HG03196 (cell line): Measurements from ENCODE around the gene ANKRD6.
A peak's percentile ranks its signal among the peaks of the same experiment; 100 is the strongest.
"Not testable (repeated sequence)": the region's sequence is repeated elsewhere in the genome, so short reads cannot be mapped to it uniquely, and the experiment has no call there.

Source experiments
- ATAC-seq: cut with Tn5 transposase; IDR thresholded peaks from one replicate; pipeline ENCODE4 v1.9.1; 2021; ENCODE audit not compliant: unreplicated experiment

Gene ANKRD6

GRCh38 chr6:89432875-89433251, at the start of gene ANKRD6:
TSS of gene ANKRD6 (plus strand) at chr6:89433152. CDS start at chr6:89566977, 133,825 bp downstream.
- ATAC-seq: peak; percentile 86

GRCh38 chr6:89385156-89385667, 47.7 kb upstream of the ANKRD6 start:
- peak; percentile 52 for ATAC-seq

DNA sequence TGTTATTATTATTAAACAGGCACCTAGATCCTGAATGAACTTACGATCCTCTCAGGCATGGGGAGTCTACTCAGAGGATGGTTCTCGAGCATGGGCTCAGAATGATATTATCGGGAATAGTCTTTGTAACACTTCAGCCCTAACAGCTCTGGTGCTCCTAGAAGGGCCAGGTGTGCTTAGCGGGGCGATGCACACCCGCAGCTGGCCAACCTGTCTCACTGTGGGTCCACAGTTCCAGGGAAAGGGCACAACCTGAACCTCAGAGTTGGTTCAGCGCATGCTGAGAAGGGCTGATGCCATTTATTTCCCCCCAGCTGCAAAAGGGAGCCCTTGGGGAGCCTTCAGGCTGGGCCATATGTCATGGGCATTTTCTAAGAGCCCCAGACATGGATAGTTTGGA, 47.1 kb upstream of the ANKRD6 start:
- ATAC-seq: no peak

DNA sequence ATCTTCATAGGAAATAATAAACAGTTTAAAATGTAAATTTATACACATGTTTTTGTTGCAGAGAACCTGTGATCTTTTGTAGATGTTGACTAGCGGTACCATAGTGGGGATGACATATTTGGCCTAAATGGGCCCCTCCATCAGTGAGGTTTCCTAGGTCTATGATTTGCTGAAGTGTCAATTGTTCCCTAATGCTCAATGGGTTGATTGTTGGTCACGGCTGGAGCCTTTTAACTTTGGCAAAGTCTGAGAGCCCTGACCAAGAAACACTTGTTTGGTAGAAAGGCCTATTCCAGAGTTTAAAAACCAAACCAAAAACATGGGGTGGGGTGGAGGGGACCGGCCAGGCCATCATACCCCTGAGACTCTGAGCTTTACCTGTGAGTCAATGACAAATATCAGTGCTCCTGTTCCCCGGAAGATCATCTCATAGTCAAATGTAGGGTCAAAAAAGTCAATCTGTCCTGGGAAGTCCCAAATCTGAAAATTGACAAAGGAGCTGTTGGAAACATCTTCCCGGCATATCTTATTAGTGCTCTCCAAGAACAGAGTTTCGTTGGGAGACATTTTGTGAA, 45.9 kb upstream of the ANKRD6 start:
- no peak for ATAC-seq

DNA sequence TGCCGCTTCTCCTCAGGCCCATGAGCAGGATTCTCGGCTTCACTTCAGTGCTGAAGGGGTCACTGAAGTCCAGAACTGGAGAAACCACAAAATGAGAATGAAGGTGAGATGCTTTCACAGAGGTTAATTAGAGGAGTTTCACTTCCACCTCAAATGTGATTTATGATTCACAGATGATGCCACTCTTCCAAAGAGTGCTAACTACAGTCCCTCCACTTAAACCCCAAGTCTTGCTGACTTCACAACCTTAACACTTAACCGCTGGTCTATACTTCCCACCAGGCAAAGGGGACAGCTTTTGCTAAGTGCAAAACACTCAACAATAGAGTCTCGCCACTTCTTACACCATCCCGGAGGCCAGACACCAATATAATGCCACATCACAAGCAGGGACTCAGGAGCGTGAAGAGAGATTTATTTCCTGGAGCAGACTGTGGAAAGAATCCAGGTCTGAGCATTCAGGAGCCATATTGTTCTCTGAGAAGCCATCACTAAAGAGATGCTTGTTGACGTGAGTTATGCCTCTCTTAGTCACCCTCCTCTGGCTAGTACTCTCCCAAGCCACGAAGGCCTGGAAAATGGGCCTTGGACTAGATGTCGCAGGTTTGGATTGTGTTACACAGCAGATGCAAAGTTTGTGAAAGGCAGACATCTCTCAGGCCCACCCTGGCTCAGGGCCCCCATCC, 45.3 kb upstream of the ANKRD6 start:
- ATAC-seq: peak; percentile 93

GRCh38 chr6:89388846-89389245, 44.1 kb upstream of the ANKRD6 start:
- no peak for ATAC-seq

- no peak for ATAC-seq
Observed at GRCh38 chr6:89392823-89393222, 40.1 kb upstream of the ANKRD6 start.

- no peak for ATAC-seq
Observed at GRCh38 chr6:89393659-89394058, 39.3 kb upstream of the ANKRD6 start.

GRCh38 chr6:89397884-89398283, 35.1 kb upstream of the ANKRD6 start:
- ATAC-seq: not testable (repeated sequence)

- ATAC-seq: no peak
Observed at GRCh38 chr6:89398762-89399525, 34.0 kb upstream of the ANKRD6 start.

DNA sequence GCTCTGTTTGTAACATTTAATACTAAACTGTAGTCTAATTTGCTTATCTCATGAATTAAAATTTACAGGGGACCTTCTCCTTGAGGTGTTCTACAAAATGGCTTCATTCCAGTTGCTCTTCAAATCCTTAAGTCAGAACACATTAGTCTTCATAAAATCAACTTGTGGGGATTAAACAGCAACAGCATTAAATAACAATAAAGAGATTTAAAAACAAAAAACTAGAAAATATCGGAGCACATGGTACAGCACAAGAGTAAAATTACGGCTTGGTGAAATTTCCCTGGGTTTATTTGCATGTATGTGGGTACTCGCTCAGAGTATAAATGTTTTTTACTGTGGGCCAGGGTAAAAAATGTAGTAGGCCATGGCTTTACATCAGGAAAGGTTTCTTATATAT, 32.9 kb upstream of the ANKRD6 start:
- ATAC-seq: no peak

GRCh38 chr6:89400912-89401399, 32.0 kb upstream of the ANKRD6 start:
- ATAC-seq: no peak

GRCh38 chr6:89402776-89403175, 30.2 kb upstream of the ANKRD6 start:
- ATAC-seq: no peak

DNA sequence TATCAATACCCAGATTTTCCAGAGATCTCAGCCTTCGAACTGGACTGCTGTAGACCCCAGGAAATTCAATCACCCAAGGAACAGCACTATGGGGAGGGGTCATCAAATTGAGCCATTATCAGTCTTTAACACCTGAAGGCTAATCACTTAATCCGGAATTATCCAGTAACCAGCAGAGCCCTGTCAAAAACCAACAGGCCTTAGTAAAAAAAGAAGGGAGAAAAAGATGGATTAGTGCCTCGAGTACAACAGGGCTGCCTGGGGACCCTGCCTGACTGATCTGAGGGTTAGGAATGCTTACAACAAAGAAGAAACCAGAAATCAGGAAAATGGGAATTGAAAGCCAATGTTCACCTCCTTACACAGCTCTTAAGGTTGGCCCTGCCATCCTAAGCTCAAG, 28.4 kb upstream of the ANKRD6 start:
- ATAC-seq: no peak

DNA sequence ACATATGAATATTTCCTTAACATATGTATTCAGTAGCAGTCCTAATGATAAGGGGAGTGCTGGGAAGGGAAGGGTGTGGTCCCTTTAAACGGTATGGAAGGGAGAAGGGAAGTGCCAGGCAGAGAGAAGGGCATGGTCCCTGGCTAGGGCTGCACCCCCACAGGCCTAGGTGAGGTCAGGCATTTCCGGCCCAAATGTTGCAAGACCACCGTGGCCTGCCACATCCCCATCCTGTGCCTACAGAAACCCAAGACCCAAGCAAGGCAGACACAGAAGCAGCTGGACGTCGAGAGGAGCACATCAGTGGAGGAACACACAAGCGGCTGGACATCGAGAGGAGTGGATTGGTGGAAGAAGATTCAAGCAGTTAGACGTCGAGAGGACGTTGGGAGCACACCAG, 26.8 kb upstream of the ANKRD6 start:
- ATAC-seq: no peak

GRCh38 chr6:89409461-89410035, 23.4 kb upstream of the ANKRD6 start:
- no peak for ATAC-seq

GRCh38 chr6:89410231-89410761, 22.7 kb upstream of the ANKRD6 start:
- no peak for ATAC-seq

DNA sequence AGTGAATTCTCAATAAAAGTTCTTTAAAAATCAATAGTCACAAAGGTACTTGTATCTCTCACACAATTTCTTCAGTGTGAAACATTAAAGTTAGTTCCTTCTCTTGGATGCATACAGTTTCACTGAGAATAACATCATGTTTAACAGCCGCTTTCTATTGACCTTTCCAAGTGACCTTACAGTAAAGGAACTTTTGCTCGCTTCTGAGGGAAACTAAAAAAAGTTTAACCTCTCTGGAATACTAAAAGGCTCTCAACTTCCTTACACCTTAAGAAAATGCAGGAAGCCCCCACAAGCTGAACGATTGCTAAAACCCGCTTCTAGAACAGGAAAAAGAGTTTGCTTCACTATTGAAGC, 22.2 kb upstream of the ANKRD6 start:
- no peak for ATAC-seq

GRCh38 chr6:89411145-89412070, 21.5 kb upstream of the ANKRD6 start:
- ATAC-seq: peak; percentile 24
